Hindlimb muscle (tissue), 1 donor: ENCODE results near the gene COX4I2. TPM values are rescaled to one million over a fixed set of nuclear protein-coding genes. Genes with fewer than 3 reads are reported as not detected.
"Not testable (repeated sequence)": the region's sequence is repeated elsewhere in the genome, so short reads cannot be mapped to it uniquely, and the experiment has no call there.

Experiments used
- DNase-seq: peaks from one replicate; pipeline ENCODE4 v3.0.0-alpha.2; 2013
- polyA plus RNA-seq: library from polyadenylated mRNA; unstranded; fragments of 120-200 nt; gene quantifications from one replicate; pipeline ENCODE4 v1.2.1, GENCODE V29; 2013; ENCODE audit not compliant: insufficient read length

The COX4I2 gene
- polyA plus RNA-seq, 1 donor = 9.2 TPM

GRCh38 chr20:31607640-31608250, 30.0 kb upstream of the COX4I2 start:
- DNase-seq = no peak

DNA sequence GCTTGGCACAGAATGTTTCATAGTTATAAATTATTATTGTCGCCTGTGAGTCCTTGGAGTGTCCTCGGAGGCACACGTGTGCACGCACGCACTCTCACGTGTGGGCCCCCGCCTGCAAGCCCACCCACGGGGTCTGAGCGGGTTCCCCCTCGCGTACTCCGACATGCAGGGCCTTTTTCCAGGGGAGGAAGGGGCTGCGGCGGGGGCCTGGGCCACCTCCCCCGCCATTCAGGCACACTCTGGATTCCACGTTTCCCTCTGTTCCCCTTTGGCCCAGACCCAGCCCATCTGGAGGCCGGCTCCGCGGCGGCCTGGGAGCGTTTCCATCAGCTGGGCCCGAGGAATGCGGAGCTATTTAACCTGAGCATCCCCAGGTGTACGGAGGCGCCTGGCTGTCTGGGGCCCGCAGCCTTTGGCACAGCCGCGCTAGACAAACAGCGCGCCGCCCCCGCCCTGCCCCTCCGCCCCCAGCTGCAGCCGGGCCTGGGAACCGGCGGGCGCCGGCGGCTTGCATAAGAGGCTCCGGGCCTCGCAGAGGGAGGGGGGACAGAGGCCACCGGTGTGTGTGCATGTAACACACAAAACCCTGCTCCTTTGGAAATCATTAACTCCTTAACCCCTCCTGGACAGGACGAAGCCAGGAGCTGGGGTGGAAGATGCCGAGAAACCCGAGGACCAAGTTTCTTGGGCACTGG, 29.3 kb upstream of the COX4I2 start:
- peak; percentile 85 for DNase-seq

GRCh38 chr20:31612271-31612640, 25.5 kb upstream of the COX4I2 start:
- not testable (repeated sequence) for DNase-seq

DNA sequence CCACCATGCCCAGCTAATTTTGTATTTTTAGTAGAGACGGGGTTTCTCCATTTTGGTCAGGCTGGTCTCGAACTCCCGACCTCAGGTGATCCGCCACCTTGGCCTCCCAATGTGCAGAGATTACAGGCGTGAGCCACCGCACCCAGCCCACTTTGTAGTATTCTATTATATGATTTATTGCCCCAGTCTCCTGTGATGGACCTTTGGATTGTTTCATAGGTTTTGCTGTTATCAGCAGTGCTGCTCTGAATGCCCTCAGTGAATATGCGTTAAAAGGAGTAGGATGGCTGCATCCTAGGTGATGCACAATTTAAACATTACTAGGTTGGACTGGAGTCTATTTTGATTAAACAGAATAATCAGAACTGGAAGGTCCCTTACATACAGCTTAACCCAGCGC, 22.3 kb upstream of the COX4I2 start:
- DNase-seq = no peak

- DNase-seq = no peak
These were observed 20.1 kb upstream of the COX4I2 start for GRCh38 chr20:31617432-31618104.

GRCh38 chr20:31620246-31620645, 17.5 kb upstream of the COX4I2 start:
- DNase-seq = no peak

GRCh38 chr20:31623123-31623505, 14.6 kb upstream of the COX4I2 start:
- not testable (repeated sequence) for DNase-seq

GRCh38 chr20:31626534-31626933, 11.2 kb upstream of the COX4I2 start:
- DNase-seq = not testable (repeated sequence)

DNA sequence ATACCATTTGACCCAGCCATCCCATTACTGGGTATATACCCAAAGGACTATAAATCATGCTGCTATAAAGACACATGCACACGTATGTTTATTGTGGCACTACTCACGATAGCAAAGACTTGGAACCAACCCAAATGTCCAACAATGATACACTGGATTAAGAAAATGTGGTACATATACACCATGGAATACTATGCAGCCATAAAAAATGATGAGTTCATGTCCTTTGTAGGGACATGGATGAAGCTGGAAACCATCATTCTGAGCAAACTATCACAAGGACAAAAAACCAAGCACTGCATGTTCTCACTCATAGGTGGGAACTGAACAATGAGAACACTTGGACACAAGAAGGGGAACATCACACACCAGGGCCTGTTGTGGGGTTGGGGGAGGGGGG, 9.7 kb upstream of the COX4I2 start:
- not testable (repeated sequence) for DNase-seq

GRCh38 chr20:31630187-31630790, 7.4 kb upstream of the COX4I2 start:
- no peak for DNase-seq

DNA sequence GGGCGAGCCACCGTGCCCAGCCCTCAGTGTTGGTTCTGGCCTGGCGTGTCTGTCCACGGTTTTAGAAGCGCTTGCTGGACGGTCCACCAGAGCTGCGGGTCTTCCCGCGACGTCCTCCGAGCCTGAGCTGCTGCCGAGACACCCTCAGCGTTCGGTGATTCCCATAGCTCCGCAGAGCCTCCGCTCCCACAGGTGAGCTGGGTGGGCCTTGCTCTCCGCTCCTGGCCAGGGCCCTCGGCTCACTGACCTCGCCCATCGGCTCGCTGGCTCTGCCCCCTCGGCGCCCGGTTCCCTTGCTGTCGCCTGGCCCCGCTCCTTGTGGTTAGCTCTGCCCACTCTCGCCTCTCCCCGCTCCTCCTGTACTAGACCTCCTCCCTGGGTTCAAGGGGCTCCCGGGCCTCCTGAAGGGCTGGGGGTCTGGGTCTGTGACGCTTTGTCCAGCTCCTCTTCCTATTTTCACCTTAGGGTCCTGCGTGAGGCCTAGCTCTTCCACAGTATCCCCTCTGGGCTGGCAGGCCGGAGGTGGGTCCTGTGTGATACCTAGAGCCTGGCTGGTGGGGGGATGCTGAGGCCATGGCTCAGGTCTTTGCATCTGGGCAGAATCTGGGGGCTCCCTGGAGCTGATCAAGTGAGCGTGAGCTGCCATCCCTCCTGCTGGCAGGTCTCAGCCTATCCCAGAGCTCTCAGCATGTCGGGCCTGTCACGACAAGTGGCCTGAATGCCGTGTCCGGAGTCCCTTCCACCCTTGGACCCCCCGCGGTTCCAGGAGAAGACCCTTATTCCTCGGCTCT, 5.0 kb upstream of the COX4I2 start:
- no peak for DNase-seq

DNA sequence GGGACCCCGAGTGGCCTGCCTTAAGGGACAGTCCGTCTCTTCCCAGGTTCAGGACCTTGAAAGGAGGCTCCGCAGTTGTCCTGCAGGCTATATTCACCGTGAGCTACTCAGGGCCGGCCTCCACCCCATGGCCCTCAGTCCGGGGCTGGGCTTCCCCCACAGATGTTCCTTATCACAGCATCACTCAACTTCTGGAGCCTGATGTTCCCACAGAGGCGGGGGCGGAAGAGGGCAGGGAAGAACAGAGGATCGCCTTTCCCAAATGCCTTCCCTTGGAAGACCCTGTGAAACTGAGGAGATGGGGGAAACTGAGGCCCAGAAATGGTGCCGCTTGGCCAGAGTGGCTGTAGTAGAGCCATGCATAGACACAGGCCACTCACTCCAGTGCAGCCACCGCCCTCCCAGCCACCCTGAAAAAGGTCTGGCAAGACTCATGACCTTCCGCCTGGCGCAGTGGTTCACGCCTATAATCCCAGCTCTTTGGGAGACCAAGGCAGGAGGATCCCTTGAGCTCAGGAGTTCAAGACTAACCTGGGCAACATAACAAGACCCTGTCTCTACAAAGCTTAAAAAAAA, 4.3 kb upstream of the COX4I2 start:
- DNase-seq = no peak

- no peak for DNase-seq
These were observed 605 bp downstream of the COX4I2 start for GRCh38 chr20:31638317-31638716.

DNA sequence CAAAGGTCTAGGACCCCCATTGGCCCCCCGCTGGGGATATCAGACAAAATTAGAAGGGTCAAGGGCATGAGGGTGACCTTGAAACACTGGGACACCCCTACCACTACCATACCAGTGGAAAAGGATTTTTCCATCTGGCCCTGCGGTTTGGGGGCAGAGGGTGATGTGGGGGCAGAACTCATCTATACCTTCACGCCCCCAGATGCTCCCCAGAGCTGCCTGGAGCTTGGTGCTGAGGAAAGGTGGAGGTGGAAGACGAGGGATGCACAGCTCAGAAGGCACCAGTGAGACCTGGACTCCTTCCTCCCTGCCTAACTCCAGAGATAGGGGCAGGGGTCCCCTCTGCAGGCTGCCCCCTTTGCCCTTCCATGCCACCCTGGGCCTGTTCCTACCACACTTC, 1.1 kb downstream of the COX4I2 start:
- DNase-seq = no peak

- no peak for DNase-seq
These were observed 2.5 kb downstream of the COX4I2 start for GRCh38 chr20:31640259-31640658.

- no peak for DNase-seq
These were observed 3.7 kb downstream of the COX4I2 start for GRCh38 chr20:31641391-31641790.

- DNase-seq = no peak
These were observed 5.1 kb downstream of the COX4I2 start for GRCh38 chr20:31642837-31643236.

- DNase-seq = no peak
These were observed 5.8 kb downstream of the COX4I2 start for GRCh38 chr20:31643522-31643921.

DNA sequence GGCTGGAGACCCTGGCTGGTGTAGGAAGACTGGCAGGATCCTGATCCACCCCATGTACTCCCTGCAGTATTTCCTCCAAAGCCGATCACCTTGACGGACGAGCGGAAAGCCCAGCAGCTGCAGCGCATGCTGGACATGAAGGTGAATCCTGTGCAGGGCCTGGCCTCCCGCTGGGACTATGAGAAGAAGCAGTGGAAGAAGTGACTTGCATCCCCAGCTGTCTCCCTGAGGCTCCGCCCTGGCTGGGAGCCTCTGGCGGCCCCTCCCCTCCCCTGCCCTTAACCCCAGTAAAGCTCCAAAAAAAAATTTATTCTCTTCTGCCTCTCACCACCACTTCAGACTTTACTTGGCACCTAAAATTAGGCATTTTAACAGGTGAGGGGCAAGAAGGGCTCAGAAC, 7.0 kb downstream of the COX4I2 start:
- DNase-seq = no peak

DNA sequence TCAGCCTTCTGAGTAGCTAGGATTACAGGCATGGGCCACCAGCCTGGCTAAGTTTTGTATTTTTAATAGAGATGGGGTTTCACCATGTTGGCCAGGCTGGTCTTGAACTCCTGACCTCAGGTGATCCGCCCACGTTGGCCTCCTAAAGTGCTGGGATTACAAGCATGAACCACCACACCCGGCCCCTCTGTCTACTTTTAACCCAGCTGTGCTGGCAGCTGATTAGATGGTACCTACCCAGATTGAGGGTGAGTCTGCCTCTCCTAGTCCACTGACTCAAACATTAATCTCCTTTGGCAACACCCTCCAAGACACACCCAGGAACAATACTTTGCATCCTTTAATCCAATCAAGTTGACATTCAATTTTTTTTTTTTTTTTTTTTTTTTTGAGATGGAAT, 10.4 kb downstream of the COX4I2 start:
- not testable (repeated sequence) for DNase-seq

DNA sequence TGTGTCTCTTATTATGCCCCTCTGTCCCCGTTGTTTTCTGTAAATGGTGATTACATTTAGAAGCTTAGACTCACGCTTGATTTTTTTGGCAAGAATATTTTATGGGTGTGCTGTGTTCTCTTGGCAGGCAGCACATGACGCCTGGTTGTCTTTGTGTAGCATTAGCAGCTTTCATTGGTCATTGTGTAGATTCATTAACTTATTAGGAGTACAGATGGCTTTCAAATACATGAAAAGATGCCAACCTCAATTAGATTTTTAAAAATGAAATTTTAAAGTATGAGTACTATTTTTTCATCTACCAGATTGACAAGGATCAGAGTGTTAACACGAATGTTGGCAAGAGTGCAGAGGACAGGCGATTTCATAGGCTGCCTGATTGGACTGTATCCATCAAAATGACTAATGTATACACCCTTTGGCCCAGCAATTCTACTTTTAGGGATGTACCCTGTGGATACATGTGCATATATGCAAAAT, 15.2 kb downstream of the COX4I2 start:
- DNase-seq = no peak

GRCh38 chr20:31653561-31653960, 15.8 kb downstream of the COX4I2 start:
- DNase-seq = no peak
